ACC112 (cell line): ENCODE results near the gene DNAJB12.
"Not testable (repeated sequence)": the region's sequence is repeated elsewhere in the genome, so short reads cannot be mapped to it uniquely, and the experiment has no call there.

ENCODE experiments used
- H2AFZ ChIP-seq: fragments of 200-600 bp; sonication (generic); one replicate; pipeline ENCODE4 v1.6.0; 2017; ENCODE audit warnings: antibody characterized with exemption, low read length; ENCODE audit not compliant: unreplicated experiment
- H3K27ac ChIP-seq: fragments of 200-600 bp; sonication (generic); 2 replicates; pipeline ENCODE4 v1.5.1; 2014; ENCODE audit warnings: low read depth, mild to moderate bottlenecking, antibody characterized with exemption, low read length, moderate library complexity
- H3K27me3 ChIP-seq: fragments of 200-600 bp; sonication (generic); 2 replicates; pipeline ENCODE4 v1.6.1; 2014; ENCODE audit warnings: mild to moderate bottlenecking, antibody characterized with exemption, low read length, moderate library complexity, mixed read lengths; ENCODE audit not compliant: insufficient read depth
- H3K36me3 ChIP-seq: fragments of 200-600 bp; sonication (generic); 2 replicates; pipeline ENCODE4 v1.6.1; 2016; ENCODE audit warnings: mild to moderate bottlenecking, antibody characterized with exemption, low read length, moderate library complexity, mixed read lengths; ENCODE audit not compliant: insufficient read depth
- H3K4me1 ChIP-seq: fragments of 200-600 bp; sonication (generic); one replicate; pipeline ENCODE4 v1.6.1; 2016; ENCODE audit warnings: low read length, mixed read lengths; ENCODE audit not compliant: insufficient read depth, unreplicated experiment, control insufficient read depth
- H3K4me3 ChIP-seq: fragments of 200-600 bp; sonication (generic); 2 replicates; pipeline ENCODE4 v1.5.1; 2014; ENCODE audit warnings: mild to moderate bottlenecking, low read depth, low read length
- H3K79me2 ChIP-seq: fragments of 200-600 bp; sonication (generic); one replicate; pipeline ENCODE4 v1.6.0; 2016; ENCODE audit warnings: low read length; ENCODE audit not compliant: control insufficient read depth, unreplicated experiment, insufficient read depth

The DNAJB12 gene

GRCh38 chr10:72331575-72332422 lies 22.9 kb downstream of the DNAJB12 start:
- Histone ChIP-seq H3K27ac (peak overlapping the region; percentile 96), H2AFZ (no peak overlapping the region), H3K4me1 (peaks cover 47% of the 10 kb centered on the region), H3K27me3 (no peaks in the 10 kb centered on the region), H3K36me3 (no peaks in the 10 kb centered on the region), H3K79me2 (no peaks in the 10 kb centered on the region), H3K4me3 (no peak overlapping the region)

GRCh38 chr10:72330069-72330426 lies 24.7 kb downstream of the DNAJB12 start:
- Histone ChIP-seq H3K4me1 (peaks cover 34% of the 10 kb centered on the region), H3K4me3 (no peak overlapping the region), H3K79me2 (no peaks in the 10 kb centered on the region), H2AFZ (no peak overlapping the region), H3K27me3 (no peaks in the 10 kb centered on the region), H3K27ac (peak overlapping the region; percentile 73; the same call in 1 of the 2 replicates), H3K36me3 (no peaks in the 10 kb centered on the region)

- peaks cover 36% of the 10 kb centered on the region for H3K4me1 ChIP-seq
- H3K27me3 ChIP-seq: no peaks in the 10 kb centered on the region
- H3K4me3 ChIP-seq: no peak overlapping the region
- H3K79me2 ChIP-seq: no peaks in the 10 kb centered on the region
- H2AFZ ChIP-seq: no peak overlapping the region
- no peaks in the 10 kb centered on the region for H3K36me3 ChIP-seq
- peak overlapping the region; percentile 73; the same call in 1 of the 2 replicates for H3K27ac ChIP-seq
Measured at GRCh38 chr10:72329290-72330068, 25.2 kb downstream of the DNAJB12 start.

- no peak overlapping the region for H2AFZ ChIP-seq
- no peaks in the 10 kb centered on the region for H3K79me2 ChIP-seq
- H3K27me3 ChIP-seq: no peaks in the 10 kb centered on the region
- no peaks in the 10 kb centered on the region for H3K36me3 ChIP-seq
- no peak overlapping the region for H3K4me3 ChIP-seq
- H3K27ac ChIP-seq: no peak overlapping the region
- peaks cover 35% of the 10 kb centered on the region for H3K4me1 ChIP-seq
Measured at GRCh38 chr10:72328829-72329204, 25.9 kb downstream of the DNAJB12 start.

GRCh38 chr10:72328045-72328828 lies 26.5 kb downstream of the DNAJB12 start:
- Histone ChIP-seq H3K4me1 (peaks cover 35% of the 10 kb centered on the region), H3K4me3 (no peak overlapping the region), H3K27ac (peak overlapping the region; percentile 29; the same call in 1 of the 2 replicates)

GRCh38 chr10:72326665-72327603 lies 27.8 kb downstream of the DNAJB12 start:
- H2AFZ ChIP-seq, H3K27ac ChIP-seq, H3K4me3 ChIP-seq, H3K27me3 ChIP-seq, H3K79me2 ChIP-seq, H3K36me3 ChIP-seq: not testable (repeated sequence)
- peaks cover 44% of the 10 kb centered on the region for H3K4me1 ChIP-seq

More at GRCh38 chr10:72328045-72328828, 26.5 kb downstream of the DNAJB12 start:
- H3K27me3 ChIP-seq: no peaks in the 10 kb centered on the region
- H3K36me3 ChIP-seq: no peaks in the 10 kb centered on the region
- no peaks in the 10 kb centered on the region for H3K79me2 ChIP-seq
- H2AFZ ChIP-seq: peak overlapping the region; percentile 33

GRCh38 chr10:72325243-72326175 lies 29.2 kb downstream of the DNAJB12 start:
- not testable (repeated sequence) for H2AFZ ChIP-seq, H3K36me3 ChIP-seq, H3K4me3 ChIP-seq, H3K27me3 ChIP-seq, H3K79me2 ChIP-seq
- Histone ChIP-seq H3K27ac (peak overlapping the region; percentile 53; the same call in 1 of the 2 replicates), H3K4me1 (peaks cover 47% of the 10 kb centered on the region)

GRCh38 chr10:72323771-72324191 lies 30.9 kb downstream of the DNAJB12 start:
- Histone ChIP-seq H3K79me2 (no peaks in the 10 kb centered on the region), H3K27me3 (no peaks in the 10 kb centered on the region), H3K27ac (peak overlapping the region; percentile 32; the same call in 1 of the 2 replicates), H3K4me3 (no peak overlapping the region), H2AFZ (no peak overlapping the region), H3K36me3 (no peaks in the 10 kb centered on the region), H3K4me1 (peaks cover 53% of the 10 kb centered on the region)

GRCh38 chr10:72323108-72323749 lies 31.5 kb downstream of the DNAJB12 start:
- Histone ChIP-seq H3K79me2 (no peaks in the 10 kb centered on the region), H3K27me3 (no peaks in the 10 kb centered on the region), H3K27ac (no peak overlapping the region; the same call in 1 of the 2 replicates), H2AFZ (no peak overlapping the region), H3K4me1 (peaks cover 52% of the 10 kb centered on the region), H3K4me3 (no peak overlapping the region), H3K36me3 (no peaks in the 10 kb centered on the region)
